Myocyte (in vitro differentiated cells): ENCODE measurements around the gene CREBBP. TPM values are rescaled to one million over a fixed set of nuclear protein-coding genes. Genes with fewer than 3 reads are reported as not detected.
A peak's percentile ranks its signal among the peaks of the same experiment; 100 is the strongest.

ENCODE experiments used
- DNase-seq: peaks from one replicate; pipeline ENCODE4 v3.0.0-alpha.2; 2012; ENCODE audit warnings: low read depth
- total RNA-seq: library from RNA; depleted of rRNA; stranded (reverse); fragments of >200 nt; gene quantifications from 2 replicates; pipeline ENCODE4 v1.2.3, GENCODE V29; 2014

Gene CREBBP
- total RNA-seq, 1 donor from 2014 or later = 15.9 TPM

DNA sequence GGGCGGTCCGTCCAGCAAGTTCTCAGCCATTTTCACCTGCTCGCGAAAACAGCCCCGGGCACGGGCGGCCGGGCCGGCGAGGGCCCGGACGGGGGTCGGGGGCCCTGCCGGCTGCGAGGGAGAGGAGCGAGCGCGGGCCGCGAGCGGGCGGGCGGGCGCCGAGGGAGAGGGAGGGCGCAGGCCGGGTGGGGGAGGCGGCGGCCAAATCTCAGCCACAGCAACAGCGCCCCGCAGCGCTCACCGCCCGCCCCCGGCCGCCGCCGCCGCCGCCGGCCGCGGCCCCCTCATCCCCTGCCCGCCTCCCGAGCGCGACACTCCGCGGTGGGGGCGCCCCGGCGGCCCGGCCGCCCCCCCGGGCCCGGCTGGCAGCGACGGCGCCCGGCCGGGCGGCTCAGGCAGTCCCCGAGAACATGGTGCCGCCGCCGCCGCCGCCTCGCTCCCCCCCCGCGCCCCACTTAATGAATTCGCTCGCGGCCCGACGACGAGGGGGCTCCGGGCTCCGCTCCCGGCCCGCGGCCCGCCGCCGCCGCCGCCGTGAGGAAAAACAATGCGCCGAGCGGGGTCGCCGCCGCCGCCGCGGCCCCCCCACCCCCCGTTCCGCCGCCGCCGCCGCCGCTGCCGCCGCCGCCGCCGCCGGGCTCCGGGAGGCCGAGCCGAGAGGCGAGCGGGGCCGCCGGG lies 487 bp downstream of the CREBBP start:
- DNase-seq = peak; percentile 65

DNA sequence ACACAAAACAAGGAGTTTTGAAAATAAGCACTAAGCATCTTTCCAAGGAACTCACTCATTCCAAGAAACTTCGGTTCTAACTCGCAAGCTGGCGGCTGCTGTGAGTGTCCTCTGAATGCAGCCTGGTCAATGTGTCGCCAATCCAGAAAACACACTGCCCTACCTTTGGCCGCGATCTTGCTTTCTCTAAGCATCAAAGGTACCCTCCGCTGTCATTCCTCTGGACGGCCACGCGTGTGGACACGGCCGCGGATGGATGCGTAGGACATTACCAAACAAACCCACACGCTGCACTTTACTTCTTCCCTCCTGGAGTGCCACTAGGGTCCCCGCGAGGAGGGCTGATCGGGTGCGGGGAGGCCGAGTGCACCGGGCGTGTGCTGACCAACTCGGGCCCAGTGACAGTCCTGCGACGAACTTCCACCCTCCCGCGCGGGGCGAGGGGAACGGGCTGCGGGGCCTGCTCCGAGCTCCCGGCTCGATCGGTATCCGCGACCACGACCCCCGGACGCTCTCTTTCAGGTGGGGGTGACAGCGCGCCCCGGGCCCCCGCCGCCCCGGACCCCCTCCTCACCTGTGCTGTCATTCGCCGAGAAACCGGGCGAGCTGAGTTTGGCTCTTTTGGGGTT lies 1.1 kb downstream of the CREBBP start:
- DNase-seq = no peak

DNA sequence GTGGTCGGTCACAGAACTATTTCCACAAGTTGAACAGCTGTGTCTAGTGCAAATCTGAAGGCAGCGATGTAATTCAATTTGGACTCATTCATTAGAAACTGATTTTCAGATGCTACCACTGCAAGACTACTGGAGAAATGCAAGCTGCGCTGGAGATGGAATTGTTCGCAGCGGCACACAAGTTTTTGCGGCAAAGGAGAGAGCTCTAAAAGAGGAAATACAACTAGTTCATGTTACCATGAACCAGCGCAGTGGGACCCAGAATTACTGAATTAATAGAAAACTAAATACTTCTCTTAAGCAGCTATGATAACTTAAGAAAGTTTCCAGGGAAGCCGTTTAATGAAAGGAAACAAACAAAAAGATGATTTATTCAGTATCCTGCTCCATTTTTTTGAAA lies 1.9 kb downstream of the CREBBP start:
- DNase-seq = peak; percentile 42

DNA sequence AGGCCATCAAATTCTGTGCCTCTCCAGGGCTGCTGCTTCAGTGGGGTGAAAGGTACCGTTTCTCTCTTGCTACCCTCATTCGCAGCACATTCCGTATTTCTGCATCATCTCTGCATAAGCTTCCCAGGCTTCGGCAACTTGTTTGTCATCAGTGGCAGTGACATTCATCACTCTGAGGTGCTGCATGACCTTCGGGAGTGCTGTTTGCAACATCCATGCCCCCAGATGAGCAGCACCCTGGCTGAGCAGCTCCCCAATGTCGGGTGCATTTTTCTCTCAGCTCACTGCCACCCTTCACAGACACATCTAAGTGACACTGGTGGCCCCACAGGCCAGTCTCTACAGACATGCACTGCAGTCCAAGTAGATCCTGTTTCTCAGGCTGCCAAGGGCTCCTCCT lies 3.8 kb downstream of the CREBBP start:
- DNase-seq = no peak

DNA sequence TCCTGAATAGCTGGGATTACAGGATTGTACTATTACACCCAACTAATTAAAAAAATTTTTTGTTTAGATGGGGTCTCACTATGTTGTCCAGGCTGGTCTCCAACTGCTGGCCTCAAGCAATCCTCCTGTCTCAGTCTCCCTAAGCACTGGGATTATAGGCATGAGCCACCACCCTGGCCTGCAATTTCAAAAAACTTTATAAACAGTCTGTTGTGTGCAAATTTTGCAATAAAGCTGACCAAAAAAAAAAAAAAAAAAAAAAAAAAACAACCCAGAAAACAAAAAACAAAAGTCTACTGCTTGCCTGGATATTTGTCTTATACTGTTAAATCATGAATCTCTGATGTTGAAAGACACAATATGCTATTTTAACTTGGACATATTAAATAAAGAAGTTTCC lies 4.4 kb downstream of the CREBBP start:
- DNase-seq = no peak

DNA sequence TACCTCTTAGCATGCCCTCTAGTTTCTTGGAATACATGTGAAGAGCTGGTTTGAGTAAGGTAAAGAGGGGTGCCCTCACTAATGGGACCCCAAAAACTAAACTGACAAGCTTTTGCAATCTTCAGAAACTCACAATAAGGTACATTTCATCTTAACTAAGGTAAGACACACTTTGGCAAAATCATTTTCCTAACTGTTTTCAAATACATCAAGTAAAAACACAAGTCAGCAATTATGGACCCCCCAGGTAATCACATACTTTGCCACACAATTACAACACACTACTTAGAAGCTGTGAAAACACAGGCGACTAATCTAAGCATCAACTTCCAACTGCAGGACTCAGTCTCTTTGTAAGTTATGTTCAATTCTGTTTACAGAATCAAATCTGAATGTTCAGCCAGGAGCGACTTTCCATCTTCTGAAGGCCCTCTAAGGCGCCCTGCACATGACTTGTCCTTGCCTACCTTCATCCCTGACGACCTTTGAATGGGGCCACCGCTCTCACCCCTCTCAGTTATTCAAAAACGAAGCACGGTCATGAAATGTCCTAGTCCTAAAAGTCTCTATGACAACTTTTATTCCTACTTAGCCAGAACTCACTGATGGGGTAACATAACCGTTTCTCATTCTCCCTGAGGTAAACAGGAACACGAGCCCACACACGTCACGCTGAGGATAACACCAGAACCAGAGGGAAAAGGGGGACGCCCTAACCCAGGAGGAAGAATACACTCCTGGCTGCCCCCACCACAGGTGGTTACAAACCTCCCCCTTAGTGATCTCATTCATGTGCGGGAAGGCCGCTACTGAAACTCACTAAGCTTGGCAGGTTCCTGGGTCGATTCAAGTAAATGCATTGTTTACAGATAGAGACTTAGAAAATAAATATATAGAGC lies 5.5 kb downstream of the CREBBP start:
- DNase-seq = no peak

DNA sequence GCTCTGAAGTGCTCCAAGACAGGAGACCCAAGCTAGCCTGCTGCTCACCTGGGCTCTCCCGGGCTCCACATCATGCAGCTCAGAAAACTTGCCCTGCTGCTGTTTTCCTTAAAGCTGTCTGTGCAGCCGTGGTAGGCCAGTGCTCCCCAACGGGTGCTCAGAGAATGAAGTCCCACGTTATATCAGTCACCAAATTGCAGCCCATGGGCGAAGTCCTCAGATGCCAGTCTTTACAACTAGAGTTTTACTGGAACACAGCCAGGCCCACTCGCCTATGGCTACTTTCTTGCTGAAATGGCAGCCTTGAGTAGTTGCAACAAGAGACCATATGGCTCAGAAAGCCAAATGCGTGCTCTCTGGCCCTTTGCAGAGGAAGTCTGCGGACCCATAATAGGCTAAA lies 6.3 kb downstream of the CREBBP start:
- DNase-seq = no peak

DNA sequence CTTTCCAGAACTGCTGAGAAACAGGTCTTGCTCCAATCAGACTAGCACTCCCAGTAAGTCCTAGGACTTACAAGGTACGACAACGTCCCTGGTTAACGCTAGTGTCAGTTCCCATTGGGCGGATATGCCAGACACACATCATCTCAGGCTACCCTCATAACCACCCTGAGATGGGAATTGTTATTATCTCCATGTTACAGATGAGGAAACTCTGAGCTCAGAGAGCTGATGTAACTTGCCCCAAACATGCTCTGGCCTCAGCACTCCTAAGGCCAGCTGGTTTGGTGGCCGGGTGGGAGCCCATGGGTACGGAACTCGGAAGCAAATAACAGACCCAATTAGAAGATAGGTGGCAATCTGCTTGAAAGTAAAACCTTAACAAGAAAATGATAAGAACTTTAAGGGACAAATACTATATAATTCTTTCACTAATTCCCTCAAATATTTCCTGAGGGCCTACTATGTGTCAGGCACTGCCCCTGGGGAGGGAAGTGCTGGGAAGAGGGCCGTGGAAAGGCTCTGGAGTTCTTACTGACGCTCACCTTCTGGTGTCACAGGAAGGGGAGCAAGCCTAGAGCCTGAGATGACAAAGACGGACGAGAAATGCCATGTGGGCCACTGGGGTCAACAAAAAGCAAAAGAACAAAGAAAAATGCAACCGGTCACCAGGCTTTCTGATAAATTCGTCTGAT lies 6.9 kb downstream of the CREBBP start:
- no peak for DNase-seq

DNA sequence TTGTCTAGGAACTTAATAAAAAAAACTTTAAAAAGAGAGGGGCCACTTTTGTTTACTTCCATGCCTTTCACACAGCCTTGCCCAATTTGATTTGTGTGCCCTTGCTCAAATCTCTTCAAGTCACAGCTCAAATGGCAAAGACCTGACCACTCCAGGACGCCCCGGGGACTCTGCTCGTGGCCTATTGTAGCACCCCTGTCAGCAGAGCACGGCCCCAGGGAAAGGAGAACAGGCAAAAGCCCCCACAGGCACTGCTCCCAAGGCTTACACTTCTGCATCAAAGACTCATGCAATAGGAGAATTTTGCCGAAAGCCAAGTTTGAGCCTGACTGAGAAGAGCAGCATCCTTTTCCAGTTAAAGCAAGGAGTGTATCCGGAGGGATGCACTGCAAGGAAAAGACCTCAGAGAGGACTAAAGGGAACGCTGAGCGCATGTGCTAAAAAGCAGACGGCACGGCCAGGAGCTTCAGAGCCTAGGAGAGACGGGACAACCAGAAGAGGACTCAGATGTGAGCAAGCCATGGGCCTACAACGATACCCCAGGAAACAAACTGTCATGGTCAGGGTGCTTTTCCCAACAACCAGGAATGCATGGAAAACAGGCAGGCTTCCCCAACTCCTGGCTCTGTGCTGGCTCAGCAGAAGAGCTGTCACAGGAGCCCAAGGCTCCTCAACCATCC lies 8.2 kb downstream of the CREBBP start:
- no peak for DNase-seq

DNA sequence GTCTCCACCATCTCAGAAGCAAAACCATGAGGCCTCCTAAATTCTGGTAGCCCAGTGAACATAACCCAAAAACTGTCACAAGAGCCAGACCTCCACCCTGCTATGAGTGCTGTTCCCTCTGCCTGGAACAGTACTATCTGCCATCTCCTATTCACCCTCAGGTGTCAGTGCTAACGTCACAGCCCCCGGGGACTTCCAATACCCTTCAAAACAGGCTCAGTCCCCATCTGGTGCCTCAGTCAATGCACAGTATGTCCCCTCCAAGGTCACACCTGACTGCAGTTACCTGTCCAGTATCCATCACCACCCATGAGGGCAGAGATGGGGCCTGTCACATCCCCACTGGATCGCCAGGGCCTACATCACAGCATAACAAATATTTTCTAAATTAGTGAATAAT lies 11.5 kb downstream of the CREBBP start:
- DNase-seq = no peak

DNA sequence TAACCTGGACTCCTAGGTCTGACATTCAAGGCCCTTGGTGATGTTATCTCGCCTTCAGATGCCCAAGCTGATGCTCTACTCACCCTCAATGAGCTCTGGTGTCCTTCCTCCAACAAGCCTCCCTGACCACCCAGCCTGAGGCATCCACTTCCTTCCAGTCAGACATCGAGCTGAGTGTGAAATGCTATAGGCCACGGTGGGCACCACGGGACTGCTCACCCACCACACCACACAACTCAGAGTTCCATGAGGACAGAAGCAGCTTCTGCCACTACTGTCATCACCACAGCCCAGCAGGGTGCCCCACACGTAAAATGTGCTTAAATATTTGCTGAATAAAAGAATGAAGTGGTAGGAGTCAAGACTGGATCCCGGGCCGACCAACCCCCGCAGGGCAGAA lies 12.0 kb downstream of the CREBBP start:
- no peak for DNase-seq

DNA sequence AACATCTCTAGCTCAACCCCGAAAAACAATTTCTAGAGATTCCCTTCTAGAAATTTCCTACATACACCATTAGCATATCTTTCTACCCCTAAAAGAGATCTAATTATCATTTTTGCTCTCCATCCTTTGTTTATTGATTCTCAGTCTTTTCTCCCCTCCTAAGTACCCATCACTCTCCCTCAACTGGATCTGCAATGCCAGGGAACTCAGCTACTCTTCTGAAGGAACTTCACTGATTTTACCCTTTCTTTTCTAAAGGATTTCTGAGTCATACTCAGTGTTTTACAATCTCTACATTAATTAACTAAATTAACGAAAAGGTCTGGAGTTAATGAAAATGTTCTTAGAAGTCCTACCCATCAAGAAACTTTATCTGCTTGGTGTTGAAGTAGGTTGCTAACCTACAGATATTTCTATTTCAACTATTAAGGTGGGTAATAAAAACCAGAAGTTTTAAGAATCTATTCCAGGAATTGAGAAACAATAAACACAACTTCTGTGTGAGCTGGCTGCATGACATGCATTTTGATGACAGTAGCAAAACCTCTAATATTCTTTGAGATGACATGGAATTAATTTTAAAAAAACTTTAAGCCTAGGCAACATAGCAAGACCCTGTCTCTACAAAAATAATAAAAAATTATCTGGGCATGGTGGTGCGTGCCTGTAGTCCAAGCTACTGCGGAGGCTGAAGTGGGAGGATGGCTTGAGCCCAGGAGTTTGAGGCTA lies 13.6 kb downstream of the CREBBP start:
- no peak for DNase-seq

DNA sequence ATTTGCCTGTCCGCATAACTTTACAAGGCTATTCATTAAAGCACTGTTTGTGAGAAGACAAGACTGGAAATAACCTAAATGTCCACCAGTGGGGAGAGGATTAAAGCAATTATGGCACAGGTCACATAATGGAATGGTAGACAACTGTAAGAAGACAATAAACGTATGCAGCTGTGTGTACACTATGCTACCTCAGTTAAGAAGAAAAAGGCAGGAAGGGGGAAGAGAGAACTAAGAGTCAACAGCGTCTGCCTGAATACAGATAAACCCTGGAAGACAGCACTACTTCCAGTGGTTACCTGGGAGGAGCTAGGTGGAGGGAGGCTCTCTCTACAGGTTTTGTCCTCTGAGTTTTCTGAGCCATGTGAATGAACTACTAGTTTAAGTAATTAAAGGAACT lies 15.3 kb downstream of the CREBBP start:
- no peak for DNase-seq

DNA sequence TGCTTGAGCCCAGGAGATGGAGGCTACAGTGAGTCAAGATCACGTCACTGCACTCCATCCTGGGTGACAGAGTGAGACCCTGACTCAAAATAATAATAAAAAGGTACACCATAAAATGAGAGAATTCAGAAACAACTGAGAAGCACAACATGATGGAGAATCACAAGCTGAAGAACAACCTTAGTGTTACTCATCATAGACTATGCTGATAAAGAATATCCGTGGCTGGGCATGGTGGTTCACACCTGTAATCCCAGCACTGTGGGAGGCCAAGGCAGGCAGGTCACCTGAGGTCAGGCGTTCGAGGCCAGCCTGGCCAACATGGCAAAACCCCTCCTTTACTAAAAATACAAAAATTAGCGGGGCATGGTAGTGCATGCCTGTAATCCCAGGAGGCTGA lies 16.0 kb downstream of the CREBBP start:
- no peak for DNase-seq

DNA sequence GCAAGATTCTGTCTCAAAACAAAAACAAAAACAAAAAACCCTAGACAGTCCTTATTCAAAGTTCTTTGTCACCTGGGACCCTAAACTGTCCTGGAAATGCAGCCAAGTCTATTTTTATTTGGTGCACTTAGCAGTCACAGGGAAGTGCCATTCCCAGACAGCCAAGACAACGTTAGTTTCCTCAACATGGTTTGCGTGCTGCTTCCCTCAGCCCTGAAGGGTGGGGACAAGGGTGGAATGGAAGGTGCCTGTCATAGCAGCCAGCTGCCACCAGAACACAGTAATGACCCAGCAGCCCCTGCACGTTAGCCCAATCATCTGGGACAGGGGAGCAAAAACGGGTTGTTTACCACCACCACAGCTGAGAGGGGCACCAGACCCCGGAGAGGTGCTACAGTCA lies 16.9 kb downstream of the CREBBP start:
- DNase-seq = no peak

DNA sequence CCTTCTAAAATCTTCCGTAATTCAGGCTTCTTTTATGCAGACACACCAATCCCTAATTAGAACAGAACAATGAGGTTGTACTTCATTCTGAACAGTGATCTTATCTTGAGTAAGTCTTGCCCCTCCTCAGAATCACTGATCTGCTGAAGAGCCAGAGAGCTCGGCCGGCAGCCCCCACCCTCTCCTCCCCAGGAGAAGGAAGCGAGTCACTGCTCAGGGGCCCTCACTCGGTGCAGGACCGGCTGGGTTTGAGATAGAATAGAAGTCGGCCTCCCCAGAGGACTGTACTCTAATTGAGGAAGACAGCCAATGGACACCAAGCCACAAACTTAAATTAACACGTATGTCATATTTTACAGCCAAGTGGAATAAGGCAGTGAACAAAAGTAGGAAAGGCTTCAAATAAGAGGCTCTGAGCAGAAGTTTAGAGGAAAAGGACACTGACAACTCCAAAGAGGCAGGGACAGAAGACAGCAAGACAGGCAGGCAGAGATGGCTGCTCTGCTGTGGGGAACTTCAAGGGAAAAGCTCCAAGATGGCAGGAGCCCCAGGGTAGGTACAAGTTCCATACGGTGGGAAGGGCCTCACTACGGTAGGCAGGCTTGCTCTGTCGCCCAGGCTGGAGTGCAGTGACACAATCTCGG lies 18.6 kb downstream of the CREBBP start:
- no peak for DNase-seq

DNA sequence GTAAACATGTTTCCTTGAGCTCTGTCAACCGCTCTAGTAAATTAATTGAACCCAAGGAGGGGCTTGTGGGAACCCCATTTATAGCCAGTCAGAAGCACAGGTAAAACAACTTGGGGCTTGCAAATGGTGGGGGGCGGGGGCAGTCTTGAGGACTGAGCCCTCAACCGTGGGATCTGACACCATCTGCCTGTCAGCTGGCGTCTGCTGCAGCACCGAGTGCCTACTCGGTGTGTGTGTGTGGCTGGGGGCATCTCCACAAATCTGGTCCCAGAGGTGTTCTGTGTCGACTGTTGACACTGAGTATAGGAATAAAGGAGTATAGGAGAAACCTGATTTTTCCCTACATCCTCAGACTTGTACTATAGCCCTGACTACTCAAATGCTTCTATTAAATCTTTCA lies 20.6 kb downstream of the CREBBP start:
- no peak for DNase-seq

DNA sequence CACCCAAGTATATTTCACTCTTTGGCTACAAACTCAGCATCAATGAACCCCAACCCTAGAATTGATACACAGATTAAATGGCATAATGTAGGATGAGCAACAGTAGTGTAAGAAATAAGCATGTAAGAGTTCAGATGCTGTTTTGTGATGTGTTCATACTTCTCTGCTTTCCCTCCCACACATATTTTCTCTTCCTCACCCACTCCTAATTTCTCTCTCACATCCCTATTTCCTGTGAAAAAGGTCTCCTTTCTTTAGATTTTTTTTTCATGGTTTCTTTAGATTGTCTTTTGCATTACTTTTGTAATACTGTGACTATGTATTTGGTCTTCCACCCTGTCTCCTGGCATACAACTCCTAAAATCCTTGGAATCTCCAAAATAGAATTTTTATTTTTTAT lies 21.7 kb downstream of the CREBBP start:
- no peak for DNase-seq

DNA sequence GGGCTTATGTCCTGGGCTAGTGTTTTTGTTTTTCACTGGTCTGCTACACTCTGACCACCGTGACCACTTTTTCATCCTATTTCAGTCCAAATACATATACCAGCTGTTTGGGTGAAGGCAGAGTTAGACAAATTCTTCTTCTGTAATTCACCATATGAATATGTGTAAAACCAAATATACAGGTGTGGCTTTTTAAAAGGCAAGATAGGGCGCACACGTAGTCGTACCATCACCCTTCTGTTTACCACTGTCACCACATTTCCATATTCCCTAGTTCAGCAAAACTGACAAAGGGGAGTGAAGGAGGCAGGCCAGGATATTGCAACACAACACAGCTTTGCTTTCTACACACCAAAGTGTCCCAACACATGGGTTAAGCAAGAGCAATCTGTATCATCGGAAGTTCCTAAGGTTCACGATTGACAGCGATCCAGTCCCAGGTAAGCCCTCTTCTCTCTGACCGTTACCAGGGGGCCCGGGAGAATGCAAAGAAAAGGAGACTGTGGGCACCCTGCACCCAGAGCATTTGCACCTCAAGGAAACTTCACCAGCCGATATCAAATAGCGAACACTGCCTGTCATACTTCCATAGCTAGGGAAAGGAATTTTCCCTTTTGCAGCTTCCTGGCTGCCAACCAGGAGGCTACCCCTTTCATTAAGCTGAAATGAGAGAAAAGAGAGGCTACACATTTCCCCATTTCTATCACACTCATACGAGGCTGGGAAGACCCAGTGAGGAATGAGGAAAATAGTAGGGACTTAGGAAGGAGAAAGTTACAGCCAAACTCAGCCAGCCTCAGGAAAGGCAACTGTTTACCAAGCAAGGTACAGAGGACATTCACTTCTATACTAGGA lies 23.1 kb downstream of the CREBBP start:
- DNase-seq = no peak
